ENCODE measurements around the gene KIAA1549. TPM values are rescaled to one million over a fixed set of nuclear protein-coding genes. Genes with fewer than 3 reads are reported as not detected.

KIAA1549 gene
- total and polyA plus RNA-seq, 4 donors: 0.13 to 0.89 (median 0.42) TPM

- no peak overlapping the region for H3K9ac ChIP-seq (ENCODE audit: low read depth in 1 of 2, low read length in 2 of 2)
- H3K4me1 ChIP-seq (ENCODE audit: control insufficient read depth in 4 of 4, insufficient read depth in 4 of 4, low read length in 3 of 4): no peaks in the 10 kb centered on the region
- no peaks in the 10 kb centered on the region for H3K27me3 ChIP-seq (ENCODE audit: control insufficient read depth in 4 of 4, insufficient read depth in 4 of 4, low read length in 3 of 4)
- no peak for DNase-seq (ENCODE audit: low spot score)
- TF ChIP-seq RXRA (IDR thresholded peaks at IDR 0.05): no peak
- no peak for TF ChIP-seq FOXA2 (IDR thresholded peaks at IDR 0.05)
- TF ChIP-seq HNF4A (conservative IDR thresholded peaks at IDR 0.05): no peak
- no peak for TF ChIP-seq ZBTB33 (IDR thresholded peaks at IDR 0.05)
- no peak for TF ChIP-seq RAD21 (IDR thresholded peaks at IDR 0.05)
- TF ChIP-seq HNF4G (IDR thresholded peaks at IDR 0.05): no peak
- TF ChIP-seq SP1 (IDR thresholded peaks at IDR 0.05): no peak
- no peak for TF ChIP-seq YY1 (IDR thresholded peaks at IDR 0.05)
- TF ChIP-seq FOXA1 (IDR thresholded peaks at IDR 0.05): no peak
- no peak for TF ChIP-seq TAF1 (conservative IDR thresholded peaks at IDR 0.05)
- TF ChIP-seq EGR1 (IDR thresholded peaks at IDR 0.05; ENCODE audit: low read depth in 2 of 2): no peak
- no peak for TF ChIP-seq ATF3 (IDR thresholded peaks at IDR 0.05)
- no peak for TF ChIP-seq NR2F2 (IDR thresholded peaks at IDR 0.05)
- no peak for TF ChIP-seq GABPA (IDR thresholded peaks at IDR 0.05 in 1 of 2, conservative IDR thresholded peaks at IDR 0.05 in 1 of 2)
- TF ChIP-seq JUND (IDR thresholded peaks at IDR 0.05): no peak
- TF ChIP-seq MAX (IDR thresholded peaks at IDR 0.05): no peak
- TF ChIP-seq CTCF (IDR thresholded peaks at IDR 0.05; ENCODE audit: low read depth, low read length, missing input control): no peak
- H3K36me3 ChIP-seq (ENCODE audit: control insufficient read depth in 4 of 4, insufficient read depth in 3 of 4, low read depth in 1 of 4, low read length in 3 of 4): no peaks in the 10 kb centered on the region
- H3K4me3 ChIP-seq (ENCODE audit: low read depth in 1 of 3, low read length in 3 of 3): no peak overlapping the region
- no peak overlapping the region for H3K27ac ChIP-seq (ENCODE audit: low read depth in 1 of 2, low read length in 2 of 2)
- H3K9me3 ChIP-seq (ENCODE audit: control insufficient read depth in 4 of 4, low read length in 3 of 4): no peaks in the 10 kb centered on the region
- WGBS: 96% methylated on average over 7 of the region's 7 CpGs
Measured at GRCh38 chr7:138878051-138878450, 103.1 kb downstream of the KIAA1549 start.

GRCh38 chr7:138876326-138876725, 104.9 kb downstream of the KIAA1549 start:
- Histone ChIP-seq H3K9me3 (ENCODE audit: control insufficient read depth in 4 of 4, low read length in 3 of 4) (no peaks in the 10 kb centered on the region), H3K27ac (ENCODE audit: low read depth in 1 of 2, low read length in 2 of 2) (no peak overlapping the region), H3K27me3 (ENCODE audit: control insufficient read depth in 4 of 4, insufficient read depth in 4 of 4, low read length in 3 of 4) (no peaks in the 10 kb centered on the region), H3K36me3 (ENCODE audit: control insufficient read depth in 4 of 4, insufficient read depth in 3 of 4, low read depth in 1 of 4, low read length in 3 of 4) (no peaks in the 10 kb centered on the region), H3K9ac (ENCODE audit: low read depth in 1 of 2, low read length in 2 of 2) (no peak overlapping the region), H3K4me3 (ENCODE audit: low read depth in 1 of 3, low read length in 3 of 3) (no peak overlapping the region), H3K4me1 (ENCODE audit: control insufficient read depth in 4 of 4, insufficient read depth in 4 of 4, low read length in 3 of 4) (no peaks in the 10 kb centered on the region)
- no peak for DNase-seq (ENCODE audit: low spot score)
- no peak for TF ChIP-seq HNF4G (IDR thresholded peaks at IDR 0.05)
- no peak for TF ChIP-seq CTCF (IDR thresholded peaks at IDR 0.05; ENCODE audit: low read depth, low read length, missing input control)
- no peak for TF ChIP-seq SP1 (IDR thresholded peaks at IDR 0.05)
- TF ChIP-seq RAD21 (IDR thresholded peaks at IDR 0.05): no peak
- TF ChIP-seq MAX (IDR thresholded peaks at IDR 0.05): no peak
- TF ChIP-seq ZBTB33 (IDR thresholded peaks at IDR 0.05): no peak
- no peak for TF ChIP-seq RXRA (IDR thresholded peaks at IDR 0.05)
- TF ChIP-seq GABPA (IDR thresholded peaks at IDR 0.05 in 1 of 2, conservative IDR thresholded peaks at IDR 0.05 in 1 of 2): no peak
- no peak for TF ChIP-seq YY1 (IDR thresholded peaks at IDR 0.05)
- TF ChIP-seq FOXA1 (IDR thresholded peaks at IDR 0.05): no peak
- TF ChIP-seq ATF3 (IDR thresholded peaks at IDR 0.05): no peak
- no peak for TF ChIP-seq JUND (IDR thresholded peaks at IDR 0.05)
- 92% methylated on average over 4 of the region's 4 CpGs for WGBS
